HG02678 (cell line): ENCODE results near the gene ZGPAT.

Experiments
- ATAC-seq: cut with Tn5 transposase; IDR thresholded peaks from one replicate; pipeline ENCODE4 v1.9.1; 2021; ENCODE audit warnings: mild to moderate bottlenecking, moderate library complexity; ENCODE audit not compliant: unreplicated experiment

ZGPAT gene

GRCh38 chr20:63732118-63733095 lies 24.6 kb downstream of the ZGPAT start:
- ATAC-seq: no peak

- no peak for ATAC-seq
These were observed 25.3 kb downstream of the ZGPAT start for GRCh38 chr20:63733117-63733516.

GRCh38 chr20:63733579-63734081 lies 25.8 kb downstream of the ZGPAT start:
- ATAC-seq: no peak

- ATAC-seq: no peak
These were observed 26.5 kb downstream of the ZGPAT start for GRCh38 chr20:63734111-63734945.

- no peak for ATAC-seq
These were observed 27.4 kb downstream of the ZGPAT start for GRCh38 chr20:63734946-63735858.

- no peak for ATAC-seq
These were observed 28.2 kb downstream of the ZGPAT start, which contains the start of gene LIME1 for GRCh38 chr20:63735859-63736718. LIME1 (plus strand) TSS chr20:63736664; CDS start chr20:63737550, 886 bp downstream.

GRCh38 chr20:63736893-63737694 lies 29.3 kb downstream of the ZGPAT start:
- ATAC-seq: no peak

GRCh38 chr20:63737695-63737944 lies 29.8 kb downstream of the ZGPAT start:
- ATAC-seq: no peak

- ATAC-seq: no peak
These were observed 30.3 kb downstream of the ZGPAT start for GRCh38 chr20:63737945-63738686.

GRCh38 chr20:63738687-63739129 lies 30.9 kb downstream of the ZGPAT start:
- no peak for ATAC-seq

- ATAC-seq: peak; percentile 58
These were observed 31.6 kb downstream of the ZGPAT start, which contains the start of gene SLC2A4RG for GRCh38 chr20:63739130-63740069. SLC2A4RG (plus strand) TSS chr20:63739776; CDS start chr20:63739913, 137 bp downstream.

GRCh38 chr20:63740070-63740626 lies 32.3 kb downstream of the ZGPAT start:
- peak; percentile 21 for ATAC-seq

GRCh38 chr20:63740627-63741353 lies 33.0 kb downstream of the ZGPAT start:
- no peak for ATAC-seq

GRCh38 chr20:63741354-63741675 lies 33.5 kb downstream of the ZGPAT start:
- ATAC-seq: no peak

- ATAC-seq: no peak
These were observed 34.0 kb downstream of the ZGPAT start for GRCh38 chr20:63741676-63742380.
